Measurements from ENCODE around the gene RTTN. TPM values are rescaled to one million over a fixed set of nuclear protein-coding genes. Genes with fewer than 3 reads are reported as not detected.
A peak's percentile ranks its signal among the peaks of the same experiment; 100 is the strongest.
"Not testable (repeated sequence)": the region's sequence is repeated elsewhere in the genome, so short reads cannot be mapped to it uniquely, and the experiment has no call there.

Gene RTTN
- polyA plus RNA-seq, 3 donors, result 0.22 to 2.7 (median 0.25) TPM

DNA sequence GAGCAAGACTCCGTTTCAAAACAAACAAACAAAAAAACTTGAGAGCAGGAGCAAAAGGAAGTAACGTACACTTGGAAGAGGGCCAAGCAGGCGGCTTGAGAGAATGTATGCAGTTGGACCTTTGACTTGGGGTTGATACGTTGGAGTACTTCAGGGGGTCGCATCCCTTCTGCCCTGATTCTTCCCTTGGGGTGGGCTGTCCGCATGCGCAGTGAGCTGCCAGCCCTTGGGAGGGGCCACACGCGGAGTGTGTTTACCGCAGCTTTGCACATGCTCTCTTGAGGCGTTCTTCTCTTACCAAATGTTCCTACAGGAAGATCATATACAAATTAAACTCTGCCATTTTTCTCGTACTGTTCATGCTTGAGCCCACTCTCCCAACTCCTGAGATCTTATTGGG, 45.3 kb upstream of the RTTN start:
- no peak for DNase-seq
- 97% methylated on average over 12 of the region's 12 CpGs for WGBS (ENCODE audit: insufficient coverage)

DNA sequence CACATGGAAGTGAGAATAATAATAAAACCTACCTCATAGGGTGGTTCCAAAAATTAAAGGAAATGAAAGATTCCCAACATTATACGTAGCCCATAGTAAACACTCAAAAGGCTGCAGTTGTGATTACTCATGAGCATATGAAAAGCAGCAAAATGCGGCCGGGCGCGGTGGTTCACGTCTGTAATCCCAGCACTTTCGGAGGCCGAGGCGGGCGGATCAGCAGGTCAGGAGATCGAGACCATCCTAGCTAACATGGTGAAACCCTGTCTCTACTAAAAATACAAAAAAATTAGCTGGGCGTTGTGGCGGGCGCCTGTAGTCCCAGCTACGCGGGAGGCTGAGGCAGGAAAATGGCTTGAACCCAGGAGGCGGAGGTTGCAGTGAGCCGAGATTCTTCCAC, 44.4 kb upstream of the RTTN start:
- H2AFZ ChIP-seq (ENCODE audit: insufficient read depth, low read depth, low read length, poor library complexity, severe bottlenecking); H3K36me3 ChIP-seq (replicated peaks in 1 of 2; ENCODE audit: control insufficient read depth in 1 of 2, insufficient read depth in 2 of 2, low read length in 2 of 2); H3K79me2 ChIP-seq (ENCODE audit: insufficient read depth, low read length); H3K4me1 Mint-ChIP-seq; H3K4me2 ChIP-seq (replicated peaks; ENCODE audit: extremely low read depth, low read length, poor library complexity, severe bottlenecking); H3K4me3 Mint-ChIP-seq; H3K36me3 Mint-ChIP-seq; H3K4me1 ChIP-seq (ENCODE audit: control insufficient read depth in 1 of 2, insufficient read depth in 2 of 2, low read length in 2 of 2); H3K4me3 ChIP-seq (replicated peaks in 1 of 3; ENCODE audit: low read depth in 2 of 3, low read length in 3 of 3); intact Hi-C loops (cut with micrococcal nuclease); DNase-seq; H3K27me3 Mint-ChIP-seq (ENCODE audit: low read depth in 3 of 3); H3K27me3 ChIP-seq (ENCODE audit: control insufficient read depth in 2 of 2, insufficient read depth in 2 of 2, low read length in 2 of 2); H4K20me1 ChIP-seq (ENCODE audit: insufficient read depth, low read length); H3K9ac ChIP-seq (ENCODE audit: insufficient read depth, low read length, poor library complexity, severe bottlenecking); H3K27ac ChIP-seq (ENCODE audit: low read depth in 1 of 2, low read length in 2 of 2): not testable (repeated sequence)
- H3K9me3 ChIP-seq (replicated peaks in 1 of 2; ENCODE audit: control insufficient read depth in 1 of 2, insufficient read depth in 1 of 2, low read length in 2 of 2), result peaks cover 0 to 11% of the 10 kb centered on the region in 2 donors
- WGBS (ENCODE audit: insufficient coverage), result 99% methylated on average over 11 of the region's 18 CpGs
- H3K27ac Mint-ChIP-seq, result peak overlapping the region in 1 of 7 donors; percentile 63
- H3K9me3 Mint-ChIP-seq, result peaks cover 2 to 15% (median 7%) of the 10 kb centered on the region in 7 donors

More for the DNA sequence above, 45.3 kb upstream of the RTTN start:
- H3K36me3 ChIP-seq (replicated peaks in 1 of 2; ENCODE audit: control insufficient read depth in 1 of 2, insufficient read depth in 2 of 2, low read length in 2 of 2), result no peaks in the 10 kb centered on the region
- H3K4me1 Mint-ChIP-seq, result no peaks in the 10 kb centered on the region
- no peaks in the 10 kb centered on the region for H3K27me3 ChIP-seq (ENCODE audit: control insufficient read depth in 2 of 2, insufficient read depth in 2 of 2, low read length in 2 of 2)
- peaks cover 0 to 4% (median 0%) of the 10 kb centered on the region in 3 donors for H3K27me3 Mint-ChIP-seq (ENCODE audit: low read depth in 3 of 3)
- H4K20me1 ChIP-seq (ENCODE audit: insufficient read depth, low read length), result no peaks in the 10 kb centered on the region
- peaks cover 0 to 11% of the 10 kb centered on the region in 2 donors for H3K9me3 ChIP-seq (replicated peaks in 1 of 2; ENCODE audit: control insufficient read depth in 1 of 2, insufficient read depth in 1 of 2, low read length in 2 of 2)
- intact Hi-C loops (cut with micrococcal nuclease), result no loop called here
- H3K27ac Mint-ChIP-seq, result no peak overlapping the region
- TF ChIP-seq, protein P1, sequence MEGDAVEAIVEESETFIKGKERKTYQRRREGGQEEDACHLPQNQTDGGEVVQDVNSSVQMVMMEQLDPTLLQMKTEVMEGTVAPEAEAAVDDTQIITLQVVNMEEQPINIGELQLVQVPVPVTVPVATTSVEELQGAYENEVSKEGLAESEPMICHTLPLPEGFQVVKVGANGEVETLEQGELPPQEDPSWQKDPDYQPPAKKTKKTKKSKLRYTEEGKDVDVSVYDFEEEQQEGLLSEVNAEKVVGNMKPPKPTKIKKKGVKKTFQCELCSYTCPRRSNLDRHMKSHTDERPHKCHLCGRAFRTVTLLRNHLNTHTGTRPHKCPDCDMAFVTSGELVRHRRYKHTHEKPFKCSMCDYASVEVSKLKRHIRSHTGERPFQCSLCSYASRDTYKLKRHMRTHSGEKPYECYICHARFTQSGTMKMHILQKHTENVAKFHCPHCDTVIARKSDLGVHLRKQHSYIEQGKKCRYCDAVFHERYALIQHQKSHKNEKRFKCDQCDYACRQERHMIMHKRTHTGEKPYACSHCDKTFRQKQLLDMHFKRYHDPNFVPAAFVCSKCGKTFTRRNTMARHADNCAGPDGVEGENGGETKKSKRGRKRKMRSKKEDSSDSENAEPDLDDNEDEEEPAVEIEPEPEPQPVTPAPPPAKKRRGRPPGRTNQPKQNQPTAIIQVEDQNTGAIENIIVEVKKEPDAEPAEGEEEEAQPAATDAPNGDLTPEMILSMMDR (IDR thresholded peaks at IDR 0.05), result no peak
- H3K4me3 Mint-ChIP-seq, result no peak overlapping the region
- H3K4me3 ChIP-seq (replicated peaks in 1 of 3; ENCODE audit: low read depth in 2 of 3, low read length in 3 of 3), result no peak overlapping the region
- no peaks in the 10 kb centered on the region for H3K79me2 ChIP-seq (ENCODE audit: insufficient read depth, low read length)
- H3K4me2 ChIP-seq (replicated peaks; ENCODE audit: extremely low read depth, low read length, poor library complexity, severe bottlenecking), result no peak overlapping the region
- H2AFZ ChIP-seq (ENCODE audit: insufficient read depth, low read depth, low read length, poor library complexity, severe bottlenecking), result no peak overlapping the region
- no peaks in the 10 kb centered on the region for H3K36me3 Mint-ChIP-seq
- no peak overlapping the region for H3K9ac ChIP-seq (ENCODE audit: insufficient read depth, low read length, poor library complexity, severe bottlenecking)
- no peaks in the 10 kb centered on the region for H3K4me1 ChIP-seq (ENCODE audit: control insufficient read depth in 1 of 2, insufficient read depth in 2 of 2, low read length in 2 of 2)
- no peak overlapping the region for H3K27ac ChIP-seq (ENCODE audit: low read depth in 1 of 2, low read length in 2 of 2)
- H3K9me3 Mint-ChIP-seq, result peaks cover 2 to 15% (median 7%) of the 10 kb centered on the region in 7 donors

Data from CD14-positive monocyte (primary cell).